HG02973 (cell line): ENCODE measurements around the gene MYOT.
"Not testable (repeated sequence)": the region's sequence is repeated elsewhere in the genome, so short reads cannot be mapped to it uniquely, and the experiment has no call there.

Source experiments
- ATAC-seq: cut with Tn5 transposase; IDR thresholded peaks from one replicate; pipeline ENCODE4 v1.9.1; 2021; ENCODE audit warnings: moderate library complexity; ENCODE audit not compliant: unreplicated experiment

The MYOT gene

DNA sequence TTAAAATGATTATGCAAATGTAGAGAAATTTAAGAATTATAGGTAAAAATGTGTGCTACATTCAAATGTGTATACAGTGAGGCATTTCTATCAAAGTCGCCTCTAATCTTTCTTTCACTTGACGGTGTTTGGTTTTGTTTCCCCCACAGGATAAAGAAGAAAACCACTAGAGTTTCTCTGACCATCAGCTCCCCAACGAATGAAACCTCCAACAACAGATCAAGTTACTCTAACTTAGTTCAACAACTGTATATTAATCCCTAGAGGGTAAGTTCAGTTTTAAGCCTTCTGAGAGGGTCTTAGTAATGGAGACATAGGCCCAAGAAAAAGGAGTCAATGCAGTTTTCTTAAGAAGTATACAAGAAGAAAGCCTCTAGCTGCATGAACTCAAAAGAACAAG, 11.5 kb upstream of the MYOT start:
- ATAC-seq = no peak

- no peak for ATAC-seq
Measured at GRCh38 chr5:137856916-137857862, 10.5 kb upstream of the MYOT start.

DNA sequence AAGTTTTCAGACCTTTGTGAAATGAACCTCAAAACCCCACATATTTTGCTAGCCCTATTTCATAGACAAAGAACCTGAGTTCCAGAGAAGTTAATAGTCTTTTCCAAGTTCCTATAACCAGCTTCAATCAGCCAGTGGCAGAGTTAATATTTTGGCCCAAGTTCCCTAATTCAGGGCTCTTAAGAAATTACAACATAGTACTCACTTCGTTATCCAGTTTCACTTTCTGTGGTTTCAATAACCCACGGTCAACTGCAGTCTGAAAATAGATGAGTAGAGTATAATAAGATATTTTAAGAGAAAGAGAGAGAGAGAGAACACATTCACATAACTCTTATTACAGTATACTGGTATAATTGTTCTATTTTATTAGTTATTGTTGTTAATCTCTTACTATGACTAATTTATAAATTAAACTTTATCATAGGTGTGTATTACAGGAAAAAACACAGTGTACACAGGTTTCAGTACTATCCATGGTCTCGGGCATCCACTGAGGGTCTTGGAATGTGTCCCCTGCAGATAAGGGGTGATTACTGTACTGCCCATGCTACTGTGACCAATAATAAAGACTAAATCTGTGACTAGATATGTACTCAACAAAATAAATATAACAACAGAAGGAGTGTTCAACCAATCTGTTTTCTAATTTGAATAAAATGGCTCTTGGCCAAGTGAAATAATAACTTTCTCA, 9.3 kb upstream of the MYOT start:
- ATAC-seq = peak; percentile 76

- no peak for ATAC-seq
Measured at GRCh38 chr5:137858954-137859353, 8.7 kb upstream of the MYOT start.

DNA sequence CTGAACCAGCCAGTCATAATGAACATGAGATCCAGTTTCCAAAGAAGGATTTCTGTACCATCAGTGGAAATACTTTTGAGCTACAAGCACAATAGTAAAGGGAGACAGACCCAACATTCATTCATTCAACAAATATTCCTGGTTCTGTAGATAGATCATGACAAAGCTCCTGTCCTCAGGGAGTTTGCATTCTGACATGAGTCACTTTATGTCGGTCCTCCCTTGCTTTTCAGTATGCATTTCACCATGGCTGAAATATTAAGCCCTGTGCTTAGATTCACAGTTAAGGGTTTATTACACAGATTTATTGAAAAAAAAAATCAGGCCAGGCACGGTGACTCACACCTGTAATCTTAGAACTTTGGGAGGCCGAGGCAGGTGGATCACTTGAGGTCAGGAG, 5.4 kb upstream of the MYOT start:
- ATAC-seq = no peak

- not testable (repeated sequence) for ATAC-seq
Measured at GRCh38 chr5:137863653-137864052, 4.0 kb upstream of the MYOT start.

DNA sequence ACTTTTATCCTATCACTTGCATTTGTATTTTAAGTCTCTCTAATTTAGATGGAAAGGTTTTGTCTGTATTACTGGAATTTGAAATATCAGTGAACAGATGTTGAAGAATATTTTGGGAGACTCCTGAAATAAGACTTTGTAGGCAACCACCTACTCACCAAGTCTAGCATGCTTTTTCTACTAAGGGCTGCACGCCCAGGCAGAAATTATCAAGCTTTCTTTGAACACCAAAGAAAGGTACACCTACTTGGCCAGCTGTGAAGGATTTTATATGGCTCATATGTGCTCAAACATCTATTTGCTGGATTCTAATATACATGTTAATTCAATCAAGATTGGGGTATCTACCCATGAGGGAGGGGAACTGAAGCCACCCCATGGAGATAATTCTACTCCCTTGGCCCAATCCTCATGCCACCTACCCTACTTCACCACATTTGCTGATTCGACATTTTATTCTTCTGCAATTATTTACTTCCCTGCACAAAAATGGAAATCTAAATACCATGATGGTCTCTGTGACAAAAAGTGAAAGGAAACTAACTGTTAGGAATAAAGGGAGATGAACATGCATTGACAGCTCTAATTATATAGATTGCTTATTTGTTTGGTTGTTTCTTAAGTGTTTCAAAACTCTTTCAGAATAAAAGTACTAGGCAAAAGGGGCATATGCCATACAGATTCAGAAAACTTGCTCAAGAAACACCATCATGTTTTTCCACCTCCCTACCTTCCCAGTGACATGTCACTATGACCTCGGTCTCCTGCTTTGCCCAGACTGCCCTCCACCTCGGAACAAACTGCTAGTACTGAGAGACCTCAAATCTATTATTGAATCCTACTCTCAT, 895 bp upstream of the MYOT start:
- no peak for ATAC-seq

DNA sequence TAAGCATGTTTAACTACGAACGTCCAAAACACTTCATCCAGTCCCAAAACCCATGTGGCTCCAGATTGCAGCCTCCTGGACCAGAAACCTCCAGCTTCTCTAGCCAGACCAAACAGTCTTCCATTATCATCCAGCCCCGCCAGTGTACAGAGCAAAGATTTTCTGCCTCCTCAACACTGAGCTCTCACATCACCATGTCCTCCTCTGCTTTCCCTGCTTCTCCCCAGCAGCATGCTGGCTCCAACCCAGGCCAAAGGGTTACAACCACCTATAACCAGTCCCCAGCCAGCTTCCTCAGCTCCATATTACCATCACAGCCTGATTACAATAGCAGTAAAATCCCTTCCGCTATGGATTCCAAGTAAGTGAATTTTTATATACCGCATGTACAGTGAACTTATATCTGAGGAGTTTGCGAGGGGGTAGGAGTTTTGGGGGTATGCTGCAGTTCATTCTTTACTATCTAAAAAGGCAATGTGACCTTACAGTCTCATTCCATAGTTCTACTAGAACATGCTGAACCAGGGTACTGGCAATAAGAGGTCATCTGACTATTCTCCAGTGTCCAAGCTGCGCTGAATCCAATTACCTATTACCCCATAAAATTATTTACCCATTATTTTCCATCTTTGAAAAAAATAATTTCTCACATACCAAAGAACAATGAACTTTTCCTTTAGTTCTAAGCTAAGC, 3.1 kb downstream of the MYOT start:
- no peak for ATAC-seq

GRCh38 chr5:137871571-137871970, 3.9 kb downstream of the MYOT start:
- no peak for ATAC-seq

DNA sequence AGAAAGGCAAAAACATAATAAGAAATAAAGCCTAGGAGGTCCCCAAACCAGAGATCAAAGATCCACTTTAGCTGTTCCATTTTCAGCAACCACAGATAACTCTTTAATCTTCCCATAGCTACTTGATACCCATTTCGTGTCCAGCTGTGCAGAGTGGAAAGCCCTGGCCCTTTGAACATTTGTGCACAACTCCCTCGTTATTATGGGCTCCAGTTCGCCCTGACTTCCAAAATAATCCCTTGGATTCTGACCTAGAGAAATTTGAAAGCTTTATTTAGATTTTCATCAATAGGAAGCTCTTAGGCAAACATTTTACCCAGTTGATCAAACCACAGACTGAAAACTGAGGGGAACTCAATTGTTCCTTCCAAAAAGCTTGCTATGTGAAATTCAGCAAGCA, 4.8 kb downstream of the MYOT start:
- no peak for ATAC-seq

- no peak for ATAC-seq
Measured at GRCh38 chr5:137876101-137876500, 8.4 kb downstream of the MYOT start.

GRCh38 chr5:137880313-137880712, 12.7 kb downstream of the MYOT start:
- ATAC-seq = no peak

DNA sequence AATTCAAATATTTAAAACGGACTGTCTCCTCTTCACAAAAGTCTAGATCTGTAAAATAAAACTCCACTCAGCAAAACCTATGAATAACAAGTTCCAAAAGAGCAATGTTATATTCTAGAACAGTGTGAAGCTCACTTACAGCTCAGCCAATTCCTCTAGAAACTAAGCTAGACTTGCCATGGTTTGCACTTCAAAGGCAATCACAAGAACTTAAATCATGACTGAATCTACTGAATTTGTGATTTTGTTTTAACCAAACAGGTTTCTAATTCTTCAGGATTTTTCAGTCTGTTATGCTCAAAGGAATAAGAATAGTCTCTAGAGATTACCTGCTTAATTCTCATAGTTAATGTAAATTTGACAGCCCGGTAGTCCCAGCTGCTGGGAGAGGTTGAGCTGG, 20.2 kb downstream of the MYOT start:
- no peak for ATAC-seq

DNA sequence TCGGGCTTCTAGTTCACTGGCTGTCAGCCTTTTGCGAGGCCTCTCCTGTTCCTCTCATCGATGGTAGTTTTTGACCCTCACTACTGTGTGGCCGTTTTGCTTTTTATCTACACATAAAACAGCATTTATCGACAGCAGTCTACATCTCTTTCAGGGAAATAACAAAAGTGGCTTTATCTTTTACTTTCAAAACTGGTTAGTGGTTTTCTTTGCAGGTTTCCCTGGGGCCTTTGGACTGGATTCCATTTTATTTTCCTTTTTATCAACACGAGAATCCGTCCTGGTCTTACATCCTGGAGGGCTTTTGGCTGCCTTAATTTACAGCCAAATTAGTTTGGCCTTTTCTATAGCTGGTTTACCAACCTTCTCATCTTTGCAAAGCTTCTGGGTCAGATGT, 20.8 kb downstream of the MYOT start:
- ATAC-seq = peak; percentile 3

DNA sequence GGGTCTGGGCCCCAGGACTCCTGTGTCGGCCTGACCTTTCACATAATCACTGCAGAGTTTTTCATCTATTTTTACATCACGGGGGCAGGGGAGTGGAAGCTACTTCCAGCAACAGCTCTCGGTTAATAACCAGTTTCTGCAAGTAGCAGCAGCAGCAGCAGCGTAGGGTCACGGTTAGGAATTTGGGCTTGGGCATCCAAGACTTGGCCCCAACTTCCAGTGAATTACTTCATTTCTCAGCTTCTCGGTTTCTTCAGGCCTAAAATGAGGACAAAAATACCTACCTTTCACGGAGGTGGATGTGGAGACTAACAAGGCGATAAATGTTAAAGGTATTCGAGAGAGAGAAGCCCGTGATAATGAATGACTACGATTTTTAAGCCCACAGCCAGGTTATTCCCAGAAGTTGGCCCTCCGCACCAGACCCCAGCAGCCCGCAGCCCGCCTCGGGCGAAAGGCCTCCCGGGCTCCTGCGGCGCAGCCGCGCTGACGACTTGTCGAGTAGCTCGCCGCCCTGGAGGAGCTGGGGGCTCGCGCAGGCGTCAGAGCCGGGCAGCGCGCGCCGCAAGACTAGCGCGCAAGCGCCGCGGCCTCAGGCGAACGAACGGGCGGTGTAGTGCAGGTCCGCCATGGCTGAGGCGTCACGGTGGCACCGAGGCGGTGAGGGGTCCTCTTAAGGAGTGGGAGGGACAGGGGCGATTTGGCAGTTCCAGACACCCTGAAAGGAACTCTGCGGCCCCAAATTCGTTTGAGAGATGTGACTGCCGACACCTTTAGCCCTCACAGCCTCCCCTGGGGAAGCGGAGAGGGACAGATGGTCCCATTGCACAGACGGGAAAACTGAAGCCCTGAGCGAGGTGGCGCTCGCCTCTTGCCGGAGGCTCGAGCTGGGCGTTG, 21.5 kb downstream of the MYOT start, which contains the start of gene PKD2L2:
TSS of gene PKD2L2 (plus strand) at position 595 of the 897 bp plus-strand sequence. CDS start at position 630, 35 bp downstream.
- peak; percentile 95 for ATAC-seq

GRCh38 chr5:137890845-137891244, 23.2 kb downstream of the MYOT start:
- no peak for ATAC-seq

DNA sequence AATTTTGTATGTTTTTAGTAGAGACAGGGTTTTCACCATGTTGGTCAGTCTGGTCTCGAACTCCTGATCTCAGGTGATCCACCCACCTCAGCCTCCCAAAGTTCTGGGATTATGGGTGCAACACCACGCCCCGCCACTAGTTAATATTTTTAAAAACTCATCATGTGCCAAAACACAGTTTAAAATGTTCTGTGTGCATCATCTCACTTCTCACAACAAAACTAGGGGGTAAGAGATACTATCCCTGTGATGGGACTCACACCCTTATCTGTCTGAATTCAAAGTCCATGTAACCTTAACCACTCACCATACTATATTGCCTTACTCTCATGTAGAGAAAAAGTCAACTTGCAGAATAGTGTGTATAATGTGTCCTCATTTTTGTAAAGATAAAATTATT, 24.2 kb downstream of the MYOT start:
- ATAC-seq = no peak

DNA sequence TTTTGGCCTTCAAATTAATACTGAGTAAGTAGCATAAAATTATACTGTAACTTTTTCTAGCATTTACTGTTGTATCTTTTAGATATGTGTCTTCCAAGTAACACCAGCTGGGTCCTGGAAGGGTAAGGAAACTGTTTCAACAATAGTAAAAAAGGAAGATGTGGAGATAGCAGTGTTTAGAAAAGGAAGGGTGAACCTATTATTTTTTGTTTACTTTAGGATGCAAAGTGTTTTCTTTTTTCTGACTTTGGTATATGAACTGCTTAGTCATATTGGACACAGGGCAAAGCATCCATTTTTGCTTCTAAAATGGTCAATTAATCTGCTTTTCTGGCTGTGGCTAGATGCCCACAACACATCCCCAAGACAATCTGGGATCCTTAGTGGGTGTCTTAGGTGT, 26.9 kb downstream of the MYOT start:
- no peak for ATAC-seq

- no peak for ATAC-seq
Measured at GRCh38 chr5:137896560-137896959, 28.9 kb downstream of the MYOT start.

GRCh38 chr5:137899493-137899892, 31.8 kb downstream of the MYOT start:
- no peak for ATAC-seq
